ENCODE data around the gene ERGIC2.
"Not testable (repeated sequence)": the region's sequence is repeated elsewhere in the genome, so short reads cannot be mapped to it uniquely, and the experiment has no call there.

The ERGIC2 gene

GRCh38 chr12:29310899-29311298, 70.1 kb downstream of the ERGIC2 start:
- DNase-seq (ENCODE audit: low read depth, low spot score): no peak
- H3K4me3 ChIP-seq (ENCODE audit: low read length): no peak overlapping the region

GRCh38 chr12:29309320-29309902, 71.6 kb downstream of the ERGIC2 start:
- DNase-seq (ENCODE audit: low read depth, low spot score): peak; percentile 7
- H3K4me3 ChIP-seq (ENCODE audit: low read length): no peak overlapping the region

- H3K4me3 ChIP-seq (ENCODE audit: low read length): no peak overlapping the region
Observed at GRCh38 chr12:29306682-29307081, 74.3 kb downstream of the ERGIC2 start.

GRCh38 chr12:29306266-29306665, 74.7 kb downstream of the ERGIC2 start:
- no peak for DNase-seq (ENCODE audit: low read depth, low spot score)
- no peak overlapping the region for H3K4me3 ChIP-seq (ENCODE audit: low read length)

More at GRCh38 chr12:29306682-29307081, 74.3 kb downstream of the ERGIC2 start:
- DNase-seq (ENCODE audit: low read depth, low spot score): no peak

GRCh38 chr12:29304388-29304787, 76.6 kb downstream of the ERGIC2 start:
- no peak for DNase-seq (ENCODE audit: low read depth, low spot score)
- no peak overlapping the region for H3K4me3 ChIP-seq (ENCODE audit: low read length)

- DNase-seq (ENCODE audit: low read depth, low spot score): no peak
- H3K4me3 ChIP-seq (ENCODE audit: low read length): no peak overlapping the region
Observed at GRCh38 chr12:29301114-29301513, 79.9 kb downstream of the ERGIC2 start.

GRCh38 chr12:29299633-29300032, 81.3 kb downstream of the ERGIC2 start:
- no peak for DNase-seq (ENCODE audit: low read depth, low spot score)
- no peak overlapping the region for H3K4me3 ChIP-seq (ENCODE audit: low read length)

- DNase-seq (ENCODE audit: low read depth, low spot score): no peak
- no peak overlapping the region for H3K4me3 ChIP-seq (ENCODE audit: low read length)
Observed at GRCh38 chr12:29291226-29291625, 89.7 kb downstream of the ERGIC2 start.

GRCh38 chr12:29290475-29290874, 90.5 kb downstream of the ERGIC2 start:
- DNase-seq (ENCODE audit: low read depth, low spot score); H3K4me3 ChIP-seq (ENCODE audit: low read length): not testable (repeated sequence)

- DNase-seq (ENCODE audit: low read depth, low spot score): no peak
- H3K4me3 ChIP-seq (ENCODE audit: low read length): no peak overlapping the region
Observed at GRCh38 chr12:29288031-29288430, 92.9 kb downstream of the ERGIC2 start.

- no peak overlapping the region for H3K4me3 ChIP-seq (ENCODE audit: low read length)
- no peak for DNase-seq (ENCODE audit: low read depth, low spot score)
Observed at GRCh38 chr12:29287622-29288021, 93.3 kb downstream of the ERGIC2 start.
